ENCODE results near the gene SELPLG.
A peak's percentile ranks its signal among the peaks of the same experiment; 100 is the strongest.
"Not testable (repeated sequence)": the region's sequence is repeated elsewhere in the genome, so short reads cannot be mapped to it uniquely, and the experiment has no call there.

SELPLG gene

GRCh38 chr12:108633534-108634248 is at the start of gene SELPLG:
Gene SELPLG (minus strand): TSS chr12:108633894. CDS start chr12:108624307, 9,587 bp downstream.
- peak; percentile 80 to 86 for DNase-seq

GRCh38 chr12:108681317-108681716 is 47.6 kb upstream of the SELPLG start:
- no peak for DNase-seq

- DNase-seq = no peak
Observed at GRCh38 chr12:108679106-108679681, 45.5 kb upstream of the SELPLG start.

- no peak for DNase-seq
Observed at GRCh38 chr12:108678104-108678730, 44.5 kb upstream of the SELPLG start.

- no peak for DNase-seq
Observed at GRCh38 chr12:108677381-108677780, 43.7 kb upstream of the SELPLG start.

- DNase-seq = no peak
Observed at GRCh38 chr12:108676707-108677106, 43.0 kb upstream of the SELPLG start.

- no peak for DNase-seq
Observed at GRCh38 chr12:108675792-108676191, 42.1 kb upstream of the SELPLG start.

GRCh38 chr12:108672054-108672453 is 38.4 kb upstream of the SELPLG start:
- no peak for DNase-seq

- no peak for DNase-seq
Observed at GRCh38 chr12:108671110-108671509, 37.4 kb upstream of the SELPLG start.

GRCh38 chr12:108670066-108670631 is 36.5 kb upstream of the SELPLG start:
- DNase-seq = no peak

GRCh38 chr12:108668542-108668941 is 34.8 kb upstream of the SELPLG start:
- no peak for DNase-seq

GRCh38 chr12:108668063-108668462 is 34.4 kb upstream of the SELPLG start:
- DNase-seq = no peak

GRCh38 chr12:108667349-108667748 is 33.7 kb upstream of the SELPLG start:
- no peak for DNase-seq

GRCh38 chr12:108666401-108666881 is 32.7 kb upstream of the SELPLG start:
- no peak for DNase-seq

GRCh38 chr12:108665608-108666202 is 32.0 kb upstream of the SELPLG start:
- no peak for DNase-seq

- DNase-seq = peak; percentile 87 to 90
Observed at GRCh38 chr12:108664338-108665258, 30.9 kb upstream of the SELPLG start.

- DNase-seq = no peak
Observed at GRCh38 chr12:108663324-108664015, 29.8 kb upstream of the SELPLG start.

GRCh38 chr12:108658115-108658514 is 24.4 kb upstream of the SELPLG start:
- DNase-seq = not testable (repeated sequence)

- DNase-seq = no peak
Observed at GRCh38 chr12:108657130-108657745, 23.5 kb upstream of the SELPLG start.

- DNase-seq = not testable (repeated sequence)
Observed at GRCh38 chr12:108656247-108656646, 22.6 kb upstream of the SELPLG start.

GRCh38 chr12:108655812-108656175 is 22.1 kb upstream of the SELPLG start:
- not testable (repeated sequence) for DNase-seq

Measured in activated CD4-positive, alpha-beta T cell treated with anti-CD3 and anti-CD28 coated beads, Interleukin-2, amount 50 U/mL, for 48 hours (primary cell).